Left ventricle myocardium superior (tissue), 1 donor: ENCODE results near the gene PAK1. TPM values are rescaled to one million over a fixed set of nuclear protein-coding genes. Genes with fewer than 3 reads are reported as not detected.

Source experiments
- ATAC-seq: fragments of 200-7000 bp; cut with Tn5 transposase; one replicate; pipeline ENCODE4 v1.9.1; 2020; ENCODE audit warnings: mild to moderate bottlenecking, moderate library complexity
- DNase-seq: peaks from one replicate; pipeline ENCODE4 v3.0.0-alpha.2; 2020
- intact Hi-C: fragments of 100-400 bp; cut with micrococcal nuclease; formaldehyde crosslinking; loops from one replicate; pipeline ENCODE4 v1.11.0; 2022
- total RNA-seq: library from RNA; stranded (reverse); fragmentation: NEBNext Ultra II Directional; extraction: Animal tissue kit (Norgen Biotek cat#: 25700); gene quantifications from one replicate; pipeline ENCODE4 v1.2.1, GENCODE V29; 2021
- donor health status: DM: no; HTN: yes; CAD: no; lungs with severe emphysema.

Gene PAK1
- total RNA-seq, 1 donor from 2014 or later, result 7.6 TPM

GRCh38 chr11:77487790-77488189, 13.9 kb upstream of the PAK1 start:
- intact Hi-C loops, result no loop called here
- ATAC-seq, result no peak
- DNase-seq, result no peak

- DNase-seq, result no peak
- ATAC-seq, result no peak
- intact Hi-C loops, result no loop called here
Observed at GRCh38 chr11:77479746-77480352, 6.0 kb upstream of the PAK1 start.

- intact Hi-C loops, result no loop called here
- DNase-seq (no peak), ATAC-seq (no peak)
Observed at GRCh38 chr11:77475206-77475605, 1.3 kb upstream of the PAK1 start.

- no peak for ATAC-seq
- no peak for DNase-seq
- intact Hi-C loops, result no loop called here
Observed at GRCh38 chr11:77474684-77475060, 778 bp upstream of the PAK1 start.

GRCh38 chr11:77472991-77473800, 698 bp downstream of the PAK1 start:
- intact Hi-C loops, result no loop called here
- peak; percentile 60 for DNase-seq
- peak; percentile 83 for ATAC-seq

GRCh38 chr11:77471558-77472193, 2.2 kb downstream of the PAK1 start:
- DNase-seq (no peak), ATAC-seq (no peak)
- intact Hi-C loops, result no loop called here

- ATAC-seq (no peak), DNase-seq (no peak)
- intact Hi-C loops, result no loop called here
Observed at GRCh38 chr11:77470971-77471370, 2.9 kb downstream of the PAK1 start.

GRCh38 chr11:77470504-77470903, 3.4 kb downstream of the PAK1 start:
- DNase-seq (no peak), ATAC-seq (no peak)
- intact Hi-C loops, result no loop called here

GRCh38 chr11:77468527-77468926, 5.4 kb downstream of the PAK1 start:
- intact Hi-C loops, result no loop called here
- ATAC-seq, result no peak

GRCh38 chr11:77467993-77468392, 5.9 kb downstream of the PAK1 start:
- intact Hi-C loops, result no loop called here

More at GRCh38 chr11:77468527-77468926, 5.4 kb downstream of the PAK1 start:
- DNase-seq, result no peak

GRCh38 chr11:77467233-77467632, 6.7 kb downstream of the PAK1 start:
- no peak for ATAC-seq
- intact Hi-C loops, result no loop called here
- no peak for DNase-seq

More at GRCh38 chr11:77467993-77468392, 5.9 kb downstream of the PAK1 start:
- DNase-seq (no peak), ATAC-seq (no peak)

- ATAC-seq (no peak), DNase-seq (no peak)
- intact Hi-C loops, result no loop called here
Observed at GRCh38 chr11:77457340-77457739, 16.6 kb downstream of the PAK1 start.

- DNase-seq, result no peak
- ATAC-seq, result no peak
- intact Hi-C loops, result no loop called here
Observed at GRCh38 chr11:77455740-77456139, 18.2 kb downstream of the PAK1 start.

GRCh38 chr11:77454867-77455655, 18.8 kb downstream of the PAK1 start:
- intact Hi-C loops, result no loop called here
- ATAC-seq (no peak), DNase-seq (no peak)

- ATAC-seq (no peak), DNase-seq (no peak)
- intact Hi-C loops, result no loop called here
Observed at GRCh38 chr11:77450227-77450626, 23.7 kb downstream of the PAK1 start.

- DNase-seq (no peak), ATAC-seq (no peak)
- intact Hi-C loops, result no loop called here
Observed at GRCh38 chr11:77449784-77450183, 24.1 kb downstream of the PAK1 start.

GRCh38 chr11:77449060-77449521, 24.8 kb downstream of the PAK1 start:
- no peak for ATAC-seq
- intact Hi-C loops, result no loop called here
- DNase-seq, result no peak

- ATAC-seq (no peak), DNase-seq (no peak)
- intact Hi-C loops, result no loop called here
Observed at GRCh38 chr11:77448269-77448668, 25.6 kb downstream of the PAK1 start.

- intact Hi-C loops, result no loop called here
- ATAC-seq (no peak), DNase-seq (no peak)
Observed at GRCh38 chr11:77446911-77447629, 26.8 kb downstream of the PAK1 start.
